NCI-H82 treated with DMSO at 0.1 percent for 48 hours (cell line): ENCODE measurements around the gene NR4A2.
"Not testable (repeated sequence)": the region's sequence is repeated elsewhere in the genome, so short reads cannot be mapped to it uniquely, and the experiment has no call there.

Source experiments
- DNase-seq: peaks from one replicate; lab custom pipeline; 2025; ENCODE audit not compliant: unreplicated experiment; lab: John Stamatoyannopoulos, UW

NR4A2 gene

DNA sequence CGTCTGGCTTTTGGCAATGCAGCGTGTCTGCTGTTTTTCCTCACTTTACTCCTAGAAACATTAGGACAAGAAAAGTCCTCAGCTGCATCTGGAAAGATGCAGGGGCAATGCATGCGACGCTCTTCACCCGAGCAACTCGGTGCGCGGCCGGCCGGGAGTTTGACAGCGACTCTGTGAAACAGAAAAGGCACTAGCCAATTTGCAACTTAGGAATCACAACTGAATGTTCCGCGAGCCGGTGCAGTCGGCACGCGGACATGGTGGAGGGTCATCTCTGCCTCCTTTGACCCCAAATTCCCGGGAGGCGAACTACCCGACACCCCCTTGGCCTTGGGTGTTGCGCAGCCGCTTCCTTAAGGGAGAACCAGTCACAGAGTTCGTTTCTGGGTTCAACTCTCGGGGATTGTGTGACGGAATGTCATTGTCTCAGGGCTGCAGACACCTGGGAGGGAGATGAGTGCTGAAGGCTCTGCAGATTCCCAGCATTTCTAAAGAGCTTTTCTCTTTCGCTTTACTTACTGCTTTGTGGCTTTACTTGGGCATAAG, 9.8 kb downstream of the NR4A2 start:
- no peak for DNase-seq

DNA sequence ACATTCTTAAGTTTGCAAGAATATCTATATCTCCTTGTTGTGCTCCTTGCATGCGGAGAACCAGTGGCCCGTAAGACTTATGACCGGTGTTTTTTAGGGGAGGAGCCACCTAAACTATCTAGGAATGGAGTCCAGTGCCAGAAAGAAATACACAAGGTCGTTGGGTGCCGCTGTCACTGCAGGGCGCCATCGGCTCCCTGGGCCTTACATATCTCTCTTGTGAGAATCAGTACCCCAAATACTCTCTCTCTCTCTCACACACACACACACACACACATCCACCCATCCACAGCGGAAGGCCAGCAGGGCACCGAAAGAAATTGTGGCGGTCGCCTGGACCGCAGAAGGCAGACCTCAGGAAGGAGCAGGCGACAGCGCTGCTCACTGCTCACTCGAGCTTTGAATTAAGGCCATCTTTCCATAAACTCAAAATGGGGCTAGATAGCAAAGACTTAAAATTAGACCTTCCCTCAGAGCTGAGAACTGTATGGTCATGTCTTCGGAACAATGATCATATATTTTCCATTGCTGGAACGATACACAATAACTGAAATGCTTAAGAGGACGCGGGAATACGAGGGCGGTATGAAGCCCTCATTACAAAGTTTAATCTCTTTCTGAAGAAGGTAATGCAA, 10.4 kb downstream of the NR4A2 start:
- DNase-seq = no peak

- DNase-seq = no peak
These were observed 11.1 kb downstream of the NR4A2 start for GRCh38 chr2:156321243-156321904.

DNA sequence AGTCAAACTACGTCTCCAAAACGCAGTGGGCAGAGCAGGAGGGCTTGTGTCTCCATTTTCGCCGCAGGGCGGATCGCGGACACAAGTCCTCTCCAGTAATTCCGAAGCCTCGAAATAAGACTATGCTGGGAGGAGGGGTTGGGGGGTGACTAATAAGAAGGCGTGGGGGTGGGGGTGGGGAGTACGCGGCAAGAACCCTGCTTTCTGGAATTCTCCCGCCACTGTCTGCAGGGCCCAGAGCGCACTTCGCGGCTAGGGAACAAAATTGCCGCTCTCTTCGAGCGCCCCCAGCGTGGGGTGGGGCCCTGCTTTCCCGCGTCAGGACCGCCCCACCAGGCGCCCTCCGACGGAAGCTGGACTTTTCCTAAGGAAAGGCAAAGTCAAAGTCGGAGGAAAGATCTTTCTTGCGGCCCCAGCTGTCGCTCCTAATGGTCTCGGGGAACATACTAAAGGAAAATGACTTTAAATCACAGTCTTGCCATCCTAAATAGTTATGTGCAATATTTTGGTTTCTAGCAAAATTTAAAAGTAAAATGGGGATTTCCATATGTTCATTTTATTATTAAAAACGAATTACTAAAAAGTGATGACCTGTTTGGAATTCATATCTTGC, 11.9 kb downstream of the NR4A2 start:
- DNase-seq = no peak

DNA sequence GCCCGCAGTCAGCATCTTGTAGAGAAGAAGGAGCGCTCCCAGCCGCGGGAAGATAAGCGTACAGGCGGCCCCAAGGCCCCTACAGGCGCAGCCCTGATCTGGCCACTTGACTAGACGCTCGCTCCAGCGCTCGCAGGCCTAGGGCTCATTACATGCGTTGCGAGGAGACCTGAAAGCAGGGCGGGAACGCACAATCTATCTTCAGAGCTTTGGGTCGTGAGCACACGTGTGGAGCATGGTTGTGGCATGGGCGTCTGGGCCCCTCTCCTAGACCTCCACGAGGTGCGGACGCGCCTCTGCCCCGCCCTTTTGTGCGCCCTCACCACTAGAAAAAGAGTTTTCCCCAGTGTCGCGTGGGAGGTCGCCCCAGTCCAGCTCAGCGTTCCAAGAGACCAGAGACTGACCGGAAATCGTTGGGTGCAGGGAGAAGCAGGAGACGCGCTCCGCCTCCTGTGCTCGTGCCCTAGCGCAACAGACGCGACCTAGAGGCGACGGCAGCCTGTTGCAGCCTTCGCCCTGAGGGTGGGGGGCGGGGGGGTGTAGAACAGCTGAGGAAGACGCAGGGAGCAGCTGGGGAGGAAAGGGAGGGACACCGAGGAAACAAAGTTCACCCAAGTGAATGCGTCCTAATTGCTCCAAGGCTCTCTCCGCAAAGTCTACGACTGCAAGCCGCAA, 12.6 kb downstream of the NR4A2 start:
- no peak for DNase-seq

GRCh38 chr2:156317631-156318030, 14.9 kb downstream of the NR4A2 start:
- DNase-seq = no peak

DNA sequence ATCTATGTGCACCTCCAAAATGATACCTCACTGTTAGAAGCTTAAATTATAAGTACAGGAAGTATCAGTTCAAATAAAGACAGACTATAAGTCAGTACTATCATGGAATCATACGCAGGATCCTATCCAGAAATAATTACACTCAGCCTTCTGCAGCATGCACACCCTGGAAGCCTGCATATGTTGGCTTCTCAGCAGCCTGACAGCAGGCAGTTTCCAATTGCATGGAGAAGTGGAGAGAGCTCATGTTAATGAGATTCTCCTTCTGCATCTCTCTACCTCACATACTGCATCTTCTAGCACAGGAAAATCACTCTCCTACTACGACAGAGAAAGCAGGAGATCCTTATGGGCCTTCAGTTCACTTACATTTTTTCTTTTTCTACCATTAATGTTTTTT, 20.5 kb downstream of the NR4A2 start:
- DNase-seq = no peak

- no peak for DNase-seq
These were observed 21.7 kb downstream of the NR4A2 start for GRCh38 chr2:156310773-156311172.

DNA sequence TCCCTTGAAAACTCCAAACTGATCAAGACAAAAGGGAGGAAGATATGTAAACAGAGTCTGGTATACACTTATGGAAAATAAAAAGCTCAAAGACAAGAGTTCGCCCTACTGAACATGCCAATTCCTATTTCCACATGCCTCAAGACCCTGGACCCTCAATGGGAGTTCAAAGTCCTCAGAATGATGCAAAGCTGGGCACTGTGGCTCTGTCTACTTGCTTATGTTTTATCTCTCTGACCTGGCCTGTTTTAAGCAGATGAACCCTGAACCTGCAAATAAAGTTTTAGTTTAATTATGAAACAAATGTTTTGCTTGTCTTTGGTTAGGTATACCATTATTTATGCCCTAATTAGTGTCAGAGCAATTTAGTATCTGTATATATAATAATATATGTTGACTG, 22.6 kb downstream of the NR4A2 start:
- no peak for DNase-seq

DNA sequence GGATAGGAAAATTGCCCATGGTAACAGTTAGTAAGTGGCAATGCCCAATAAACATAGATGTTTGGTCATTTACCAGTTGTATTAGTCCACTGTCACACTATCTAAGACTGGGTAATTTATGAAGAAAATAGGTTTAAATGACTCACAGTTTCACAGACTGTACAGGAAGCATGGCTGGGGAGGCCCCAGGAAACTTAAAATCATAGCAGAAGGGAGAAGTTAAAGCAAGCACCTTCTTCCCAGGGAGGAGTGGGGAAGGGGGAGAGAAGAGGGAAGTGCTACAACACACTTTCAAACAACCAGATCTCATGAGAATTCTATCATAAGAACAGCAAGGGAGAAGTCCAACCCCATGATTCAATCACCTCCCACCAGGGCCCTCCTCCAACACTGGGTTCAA, 23.4 kb downstream of the NR4A2 start:
- DNase-seq = no peak

DNA sequence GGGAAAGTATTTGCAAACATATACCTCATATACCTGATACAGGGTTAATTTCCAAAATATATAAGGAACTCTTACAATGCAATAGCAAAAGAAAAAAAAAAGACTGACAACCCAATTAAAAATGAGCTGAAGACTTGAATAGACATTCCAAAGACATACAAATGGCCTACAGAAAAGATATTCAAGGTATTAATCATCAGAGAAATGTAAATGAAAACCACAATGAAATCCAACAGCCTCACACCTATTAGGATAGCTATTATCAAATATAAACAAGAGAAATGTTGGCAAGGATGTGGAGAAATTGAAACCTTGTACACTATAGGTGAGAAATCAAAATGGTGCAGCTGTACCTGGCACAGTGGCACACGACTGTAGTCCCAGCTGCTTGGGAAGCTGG, 25.7 kb downstream of the NR4A2 start:
- DNase-seq = no peak

DNA sequence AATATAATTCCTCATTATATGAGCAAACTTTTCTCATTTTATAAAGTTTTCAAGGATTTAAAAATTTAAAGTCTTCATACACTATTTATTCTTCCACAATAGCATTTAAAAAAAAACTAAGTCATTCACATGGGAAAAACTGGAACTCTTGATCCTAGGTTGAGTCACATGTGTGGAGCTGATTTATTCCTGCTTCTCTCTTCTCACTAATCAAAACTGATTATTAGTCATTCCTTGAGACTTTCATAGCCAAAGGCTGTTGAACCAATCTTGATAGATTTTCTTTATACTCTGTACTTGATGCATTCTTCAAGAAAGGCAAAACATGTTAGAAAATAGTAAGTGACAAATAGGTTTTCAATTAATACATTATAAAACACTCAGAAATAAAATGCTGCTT, 27.4 kb downstream of the NR4A2 start:
- no peak for DNase-seq

DNA sequence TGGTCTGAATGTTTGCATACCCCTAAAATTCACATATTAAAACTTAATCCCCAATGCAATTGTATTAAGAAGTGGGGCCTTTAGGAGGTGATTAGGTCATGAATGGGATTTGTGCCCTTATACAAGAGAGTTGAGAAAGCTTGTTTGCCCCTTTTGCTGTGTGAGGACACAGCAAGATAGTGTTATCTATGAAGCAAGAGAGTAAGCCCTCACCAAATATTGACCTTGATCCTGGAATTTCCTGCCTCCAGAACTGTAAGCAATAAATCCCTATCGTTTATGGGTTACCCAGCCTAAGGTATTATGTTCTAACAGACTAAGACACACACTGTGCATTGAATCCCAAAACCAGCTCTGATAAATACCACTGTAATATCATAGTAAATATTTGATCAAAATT, 32.2 kb downstream of the NR4A2 start:
- DNase-seq = no peak

- no peak for DNase-seq
These were observed 37.5 kb downstream of the NR4A2 start for GRCh38 chr2:156294945-156295580.

- DNase-seq = not testable (repeated sequence)
These were observed 39.1 kb downstream of the NR4A2 start for GRCh38 chr2:156293382-156293781.

DNA sequence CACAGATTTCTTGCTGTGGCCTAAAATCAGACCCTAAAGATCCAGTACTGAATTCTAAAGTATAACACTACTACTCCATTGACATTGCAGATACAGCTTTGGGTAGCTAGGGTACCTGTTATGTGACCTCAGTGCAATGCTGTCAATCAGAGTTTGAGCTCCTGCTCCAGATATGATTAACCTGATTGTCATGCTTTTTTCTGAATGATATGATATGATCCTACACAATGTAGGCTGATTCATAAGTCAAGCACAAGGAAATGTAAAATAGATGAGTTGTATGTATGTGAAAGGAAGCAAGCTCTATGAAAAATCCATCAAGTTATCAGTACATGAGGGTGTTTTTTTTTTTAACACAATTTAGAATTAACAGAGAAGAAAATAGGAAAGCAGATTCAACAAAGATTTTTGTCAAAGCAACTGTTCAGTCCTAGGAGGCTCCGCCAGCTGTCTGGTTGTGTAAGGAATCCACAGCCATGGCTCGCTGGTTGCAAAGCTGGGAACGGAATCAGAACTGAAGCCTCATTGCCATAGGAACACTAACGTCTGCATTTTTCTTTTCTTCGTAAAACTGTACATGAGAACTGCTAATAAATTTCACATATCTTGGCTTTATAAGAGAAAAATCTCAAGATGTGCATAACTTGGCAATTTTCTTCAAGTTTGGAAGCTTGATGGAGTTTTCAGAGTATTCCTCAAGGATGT, 52.9 kb downstream of the NR4A2 start:
- DNase-seq = no peak
